ENCODE data around the gene JAM3.

The JAM3 gene

GRCh38 chr11:134030853-134031252 is 38.0 kb upstream of the JAM3 start:
- H3K27me3 ChIP-seq (ENCODE audit: control insufficient read depth, insufficient read depth, low read length, poor library complexity, severe bottlenecking) = peaks cover 12% of the 10 kb centered on the region
- no peaks in the 10 kb centered on the region for H3K36me3 ChIP-seq (ENCODE audit: control insufficient read depth, insufficient read depth, low read length)
- 68 to 69% methylated on average over 16 of the region's 16 CpGs for WGBS, 2 experiments
- H3K4me1 ChIP-seq (ENCODE audit: control insufficient read depth, insufficient read depth, low read length) = peaks cover 35% of the 10 kb centered on the region
- H3K27ac ChIP-seq (ENCODE audit: insufficient read depth, low read depth, low read length, poor library complexity, severe bottlenecking) = no peak overlapping the region
- no peak overlapping the region for H3K4me3 ChIP-seq (ENCODE audit: insufficient read depth, low read depth, low read length)
- H3K9me3 ChIP-seq (ENCODE audit: control insufficient read depth, low read length) = no peaks in the 10 kb centered on the region

GRCh38 chr11:134032043-134032442 is 36.8 kb upstream of the JAM3 start:
- Histone ChIP-seq H3K27ac (ENCODE audit: insufficient read depth, low read depth, low read length, poor library complexity, severe bottlenecking) (no peak overlapping the region), H3K4me1 (ENCODE audit: control insufficient read depth, insufficient read depth, low read length) (peaks cover 23% of the 10 kb centered on the region), H3K27me3 (ENCODE audit: control insufficient read depth, insufficient read depth, low read length, poor library complexity, severe bottlenecking) (peaks cover 12% of the 10 kb centered on the region), H3K4me3 (ENCODE audit: insufficient read depth, low read depth, low read length) (no peak overlapping the region), H3K36me3 (ENCODE audit: control insufficient read depth, insufficient read depth, low read length) (no peaks in the 10 kb centered on the region), H3K9me3 (ENCODE audit: control insufficient read depth, low read length) (no peaks in the 10 kb centered on the region)
- 91 to 93% methylated on average over 6 of the region's 6 CpGs for WGBS, 2 experiments

GRCh38 chr11:134032501-134033091 is 36.3 kb upstream of the JAM3 start:
- no peaks in the 10 kb centered on the region for H3K36me3 ChIP-seq (ENCODE audit: control insufficient read depth, insufficient read depth, low read length)
- peaks cover 12% of the 10 kb centered on the region for H3K27me3 ChIP-seq (ENCODE audit: control insufficient read depth, insufficient read depth, low read length, poor library complexity, severe bottlenecking)
- H3K4me3 ChIP-seq (ENCODE audit: insufficient read depth, low read depth, low read length) = no peak overlapping the region
- H3K4me1 ChIP-seq (ENCODE audit: control insufficient read depth, insufficient read depth, low read length) = peaks cover 21% of the 10 kb centered on the region
- H3K9me3 ChIP-seq (ENCODE audit: control insufficient read depth, low read length) = no peaks in the 10 kb centered on the region
- 83 to 84% methylated on average over 24 of the region's 24 CpGs for WGBS, 2 experiments
- H3K27ac ChIP-seq (ENCODE audit: insufficient read depth, low read depth, low read length, poor library complexity, severe bottlenecking) = no peak overlapping the region

GRCh38 chr11:134033276-134033675 is 35.6 kb upstream of the JAM3 start:
- Histone ChIP-seq H3K4me1 (ENCODE audit: control insufficient read depth, insufficient read depth, low read length) (peaks cover 25% of the 10 kb centered on the region), H3K9me3 (ENCODE audit: control insufficient read depth, low read length) (no peaks in the 10 kb centered on the region), H3K27me3 (ENCODE audit: control insufficient read depth, insufficient read depth, low read length, poor library complexity, severe bottlenecking) (peaks cover 12% of the 10 kb centered on the region), H3K4me3 (ENCODE audit: insufficient read depth, low read depth, low read length) (no peak overlapping the region), H3K36me3 (ENCODE audit: control insufficient read depth, insufficient read depth, low read length) (no peaks in the 10 kb centered on the region), H3K27ac (ENCODE audit: insufficient read depth, low read depth, low read length, poor library complexity, severe bottlenecking) (no peak overlapping the region)
- 87% methylated on average over 9 of the region's 9 CpGs for WGBS, 2 experiments

- H3K27ac ChIP-seq (ENCODE audit: insufficient read depth, low read depth, low read length, poor library complexity, severe bottlenecking) = no peak overlapping the region
- WGBS, 2 experiments = 19 to 20% methylated on average over 17 of the region's 17 CpGs
- peaks cover 30% of the 10 kb centered on the region for H3K4me1 ChIP-seq (ENCODE audit: control insufficient read depth, insufficient read depth, low read length)
Measured at GRCh38 chr11:134033696-134034491, 35.0 kb upstream of the JAM3 start.

GRCh38 chr11:134034496-134035381 is 34.1 kb upstream of the JAM3 start:
- H3K27ac ChIP-seq (ENCODE audit: insufficient read depth, low read depth, low read length, poor library complexity, severe bottlenecking) = no peak overlapping the region
- no peaks in the 10 kb centered on the region for H3K27me3 ChIP-seq (ENCODE audit: control insufficient read depth, insufficient read depth, low read length, poor library complexity, severe bottlenecking)
- H3K36me3 ChIP-seq (ENCODE audit: control insufficient read depth, insufficient read depth, low read length) = no peaks in the 10 kb centered on the region
- H3K4me1 ChIP-seq (ENCODE audit: control insufficient read depth, insufficient read depth, low read length) = peaks cover 38% of the 10 kb centered on the region
- no peaks in the 10 kb centered on the region for H3K9me3 ChIP-seq (ENCODE audit: control insufficient read depth, low read length)
- WGBS, 2 experiments = 90 to 91% methylated on average over 15 of the region's 15 CpGs
- no peak overlapping the region for H3K4me3 ChIP-seq (ENCODE audit: insufficient read depth, low read depth, low read length)

More at GRCh38 chr11:134033696-134034491, 35.0 kb upstream of the JAM3 start:
- H3K9me3 ChIP-seq (ENCODE audit: control insufficient read depth, low read length) = no peaks in the 10 kb centered on the region
- H3K36me3 ChIP-seq (ENCODE audit: control insufficient read depth, insufficient read depth, low read length) = no peaks in the 10 kb centered on the region
- peaks cover 6% of the 10 kb centered on the region for H3K27me3 ChIP-seq (ENCODE audit: control insufficient read depth, insufficient read depth, low read length, poor library complexity, severe bottlenecking)
- no peak overlapping the region for H3K4me3 ChIP-seq (ENCODE audit: insufficient read depth, low read depth, low read length)

GRCh38 chr11:134036492-134037045 is 32.3 kb upstream of the JAM3 start:
- H3K36me3 ChIP-seq (ENCODE audit: control insufficient read depth, insufficient read depth, low read length) = no peaks in the 10 kb centered on the region
- H3K4me1 ChIP-seq (ENCODE audit: control insufficient read depth, insufficient read depth, low read length) = peaks cover 47% of the 10 kb centered on the region
- no peaks in the 10 kb centered on the region for H3K27me3 ChIP-seq (ENCODE audit: control insufficient read depth, insufficient read depth, low read length, poor library complexity, severe bottlenecking)
- WGBS, 2 experiments = 5 to 7% methylated on average over 34 of the region's 34 CpGs
- no peak overlapping the region for H3K27ac ChIP-seq (ENCODE audit: insufficient read depth, low read depth, low read length, poor library complexity, severe bottlenecking)
- H3K4me3 ChIP-seq (ENCODE audit: insufficient read depth, low read depth, low read length) = peak overlapping the region; percentile 62
- no peaks in the 10 kb centered on the region for H3K9me3 ChIP-seq (ENCODE audit: control insufficient read depth, low read length)

- Histone ChIP-seq H3K27ac (ENCODE audit: insufficient read depth, low read depth, low read length, poor library complexity, severe bottlenecking) (no peak overlapping the region), H3K4me3 (ENCODE audit: insufficient read depth, low read depth, low read length) (peak overlapping the region; percentile 62), H3K4me1 (ENCODE audit: control insufficient read depth, insufficient read depth, low read length) (peaks cover 47% of the 10 kb centered on the region), H3K27me3 (ENCODE audit: control insufficient read depth, insufficient read depth, low read length, poor library complexity, severe bottlenecking) (no peaks in the 10 kb centered on the region), H3K36me3 (ENCODE audit: control insufficient read depth, insufficient read depth, low read length) (no peaks in the 10 kb centered on the region), H3K9me3 (ENCODE audit: control insufficient read depth, low read length) (no peaks in the 10 kb centered on the region)
- WGBS, 2 experiments = 1% methylated on average over 54 of the region's 54 CpGs
Measured at GRCh38 chr11:134037046-134037908, 31.6 kb upstream of the JAM3 start.

- H3K27ac ChIP-seq (ENCODE audit: insufficient read depth, low read depth, low read length, poor library complexity, severe bottlenecking) = no peak overlapping the region
- H3K4me1 ChIP-seq (ENCODE audit: control insufficient read depth, insufficient read depth, low read length) = peaks cover 35% of the 10 kb centered on the region
- H3K4me3 ChIP-seq (ENCODE audit: insufficient read depth, low read depth, low read length) = no peak overlapping the region
- 37 to 48% methylated on average over 7 to 10 of the region's 10 CpGs for WGBS, 2 experiments
- H3K36me3 ChIP-seq (ENCODE audit: control insufficient read depth, insufficient read depth, low read length) = no peaks in the 10 kb centered on the region
- H3K9me3 ChIP-seq (ENCODE audit: control insufficient read depth, low read length) = no peaks in the 10 kb centered on the region
- H3K27me3 ChIP-seq (ENCODE audit: control insufficient read depth, insufficient read depth, low read length, poor library complexity, severe bottlenecking) = no peaks in the 10 kb centered on the region
Measured at GRCh38 chr11:134038897-134039470, 29.9 kb upstream of the JAM3 start.
